ENCODE results near the gene PCDHGA4.
"Not testable (repeated sequence)": the region's sequence is repeated elsewhere in the genome, so short reads cannot be mapped to it uniquely, and the experiment has no call there.

The PCDHGA4 gene

DNA sequence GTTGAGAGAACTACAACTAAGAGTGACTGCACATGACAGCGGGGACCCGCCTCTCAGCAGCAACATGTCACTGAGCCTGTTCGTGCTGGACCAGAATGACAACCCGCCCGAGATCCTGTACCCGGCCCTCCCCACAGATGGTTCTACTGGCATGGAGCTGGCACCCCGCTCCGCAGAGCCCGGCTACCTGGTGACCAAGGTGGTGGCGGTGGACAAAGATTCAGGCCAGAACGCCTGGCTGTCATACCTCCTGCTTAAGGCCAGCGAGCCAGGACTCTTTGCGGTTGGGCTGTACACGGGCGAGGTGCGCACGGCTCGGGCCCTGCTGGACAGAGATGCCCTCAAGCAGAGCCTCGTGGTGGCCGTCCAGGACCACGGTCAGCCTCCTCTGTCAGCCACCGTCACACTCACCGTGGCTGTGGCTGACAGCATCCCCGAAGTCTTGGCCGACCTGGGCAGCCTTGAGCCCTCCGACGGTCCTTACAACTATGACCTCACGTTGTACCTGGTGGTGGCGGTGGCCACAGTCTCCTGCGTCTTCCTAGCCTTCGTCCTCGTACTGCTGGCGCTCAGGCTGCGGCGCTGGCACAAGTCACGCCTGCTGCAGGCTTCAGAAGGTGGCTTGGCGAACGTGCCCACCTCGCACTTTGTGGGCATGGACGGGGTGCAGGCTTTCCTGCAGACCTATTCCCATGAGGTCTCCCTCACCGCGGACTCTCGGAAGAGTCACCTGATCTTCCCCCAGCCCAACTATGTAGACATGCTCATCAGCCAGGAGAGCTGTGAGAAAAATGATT is 29.8 kb downstream of the PCDHGA4 start:
- DNase-seq, result no peak

DNA sequence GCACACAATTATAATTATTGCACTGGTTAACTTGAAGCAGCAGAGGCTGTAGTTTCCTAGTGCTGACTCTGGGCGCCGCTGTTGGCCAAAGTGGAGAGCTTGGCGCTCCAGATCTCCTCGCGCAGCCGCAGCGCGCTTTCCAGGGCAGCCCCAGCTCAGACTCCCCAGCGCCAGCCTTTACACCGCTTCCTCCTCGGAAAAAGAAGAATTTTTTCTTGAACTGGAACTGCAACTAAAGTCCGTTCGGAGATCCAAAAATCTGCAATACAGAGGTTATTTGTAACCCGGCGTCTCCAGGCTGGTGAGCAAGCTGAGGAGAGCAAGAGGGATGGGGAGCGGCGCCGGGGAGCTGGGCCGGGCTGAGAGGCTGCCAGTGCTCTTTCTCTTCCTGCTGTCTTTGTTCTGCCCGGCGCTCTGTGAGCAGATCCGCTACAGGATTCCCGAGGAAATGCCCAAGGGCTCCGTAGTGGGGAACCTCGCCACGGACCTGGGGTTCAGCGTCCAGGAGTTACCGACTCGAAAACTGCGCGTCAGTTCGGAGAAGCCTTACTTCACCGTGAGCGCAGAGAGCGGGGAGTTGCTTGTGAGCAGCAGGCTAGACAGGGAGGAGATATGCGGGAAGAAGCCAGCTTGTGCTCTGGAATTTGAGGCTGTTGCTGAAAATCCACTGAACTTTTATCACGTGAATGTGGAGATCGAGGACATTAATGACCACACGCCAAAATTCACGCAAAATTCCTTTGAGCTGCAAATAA is 32.9 kb downstream of the PCDHGA4 start, which contains the start of gene PCDHGB4:
Gene PCDHGB4 (plus strand): TSS at position 142 of the 755 bp plus-strand sequence. CDS start 187 bp downstream, at position 329.
- DNase-seq, result peak; percentile 57

DNA sequence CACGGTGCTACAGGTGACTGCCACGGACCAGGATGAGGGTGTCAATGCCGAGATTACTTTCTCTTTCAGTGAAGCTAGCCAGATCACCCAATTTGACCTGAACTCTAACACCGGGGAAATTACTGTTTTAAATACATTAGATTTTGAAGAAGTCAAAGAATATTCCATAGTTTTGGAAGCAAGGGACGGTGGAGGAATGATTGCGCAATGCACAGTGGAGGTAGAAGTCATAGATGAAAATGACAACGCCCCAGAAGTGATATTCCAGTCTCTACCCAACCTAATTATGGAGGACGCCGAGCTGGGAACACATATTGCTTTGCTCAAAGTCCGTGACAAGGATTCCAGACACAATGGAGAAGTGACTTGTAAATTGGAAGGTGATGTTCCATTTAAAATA is 33.8 kb downstream of the PCDHGA4 start:
- no peak for DNase-seq

DNA sequence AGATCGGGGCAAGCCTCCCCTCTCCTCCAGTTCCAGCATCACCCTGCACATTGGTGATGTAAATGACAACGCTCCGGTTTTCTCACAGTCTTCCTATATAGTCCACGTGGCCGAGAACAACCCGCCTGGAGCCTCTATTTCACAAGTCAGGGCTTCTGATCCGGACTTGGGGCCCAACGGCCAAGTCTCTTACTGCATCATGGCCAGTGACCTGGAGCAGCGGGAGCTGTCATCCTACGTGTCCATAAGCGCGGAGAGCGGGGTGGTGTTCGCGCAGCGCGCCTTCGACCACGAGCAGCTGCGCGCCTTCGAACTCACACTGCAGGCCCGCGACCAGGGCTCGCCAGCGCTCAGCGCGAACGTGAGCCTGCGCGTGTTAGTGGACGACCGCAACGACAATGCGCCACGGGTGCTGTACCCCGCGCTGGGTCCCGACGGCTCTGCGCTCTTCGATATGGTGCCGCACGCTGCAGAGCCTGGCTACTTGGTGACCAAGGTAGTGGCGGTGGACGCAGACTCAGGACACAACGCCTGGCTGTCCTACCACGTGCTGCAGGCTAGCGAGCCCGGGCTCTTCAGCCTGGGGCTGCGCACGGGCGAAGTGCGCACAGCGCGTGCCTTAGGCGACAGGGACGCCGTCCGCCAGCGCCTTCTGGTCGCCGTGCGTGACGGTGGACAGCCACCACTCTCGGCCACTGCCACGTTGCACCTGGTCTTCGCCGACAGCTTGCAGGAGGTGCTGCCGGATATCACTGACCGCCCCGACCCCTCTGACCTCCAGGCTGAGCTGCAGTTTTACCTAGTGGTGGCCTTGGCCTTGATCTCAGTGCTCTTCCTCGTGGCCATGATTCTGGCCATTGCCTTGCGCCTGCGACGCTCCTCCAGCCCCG is 34.6 kb downstream of the PCDHGA4 start:
- DNase-seq, result no peak

DNA sequence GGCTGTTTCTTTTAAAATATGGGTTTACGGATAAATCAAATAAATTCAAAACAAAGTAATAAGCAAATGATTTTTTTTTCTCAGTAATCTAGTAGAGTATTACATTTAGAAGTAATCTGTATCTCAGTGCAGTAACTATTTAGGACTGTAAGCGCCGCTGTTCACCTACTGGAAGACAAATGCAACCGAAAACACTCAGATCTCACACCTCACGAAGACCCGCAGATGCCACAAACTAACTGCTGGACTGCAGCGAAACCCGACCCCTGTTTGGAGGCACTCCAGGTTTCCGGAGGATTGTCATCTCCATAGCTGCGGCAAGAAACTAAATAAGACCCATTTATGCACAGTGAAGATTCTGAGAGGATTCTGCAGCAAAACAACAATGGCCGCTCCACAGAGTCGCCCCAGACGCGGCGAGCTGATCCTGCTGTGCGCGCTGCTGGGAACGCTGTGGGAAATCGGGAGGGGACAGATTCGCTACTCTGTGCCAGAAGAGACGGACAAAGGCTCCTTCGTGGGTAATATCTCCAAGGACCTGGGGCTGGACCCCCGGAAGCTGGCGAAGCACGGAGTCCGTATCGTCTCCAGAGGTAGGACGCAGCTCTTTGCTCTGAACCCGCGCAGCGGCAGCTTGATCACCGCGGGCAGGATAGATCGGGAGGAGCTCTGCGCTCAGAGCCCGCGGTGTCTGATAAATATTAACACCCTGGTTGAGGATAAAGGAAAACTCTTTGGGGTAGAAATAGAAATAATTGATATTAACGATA is 37.8 kb downstream of the PCDHGA4 start, which contains the start of gene PCDHGA8:
Gene PCDHGA8 (plus strand): TSS at position 205 of the 770 bp plus-strand sequence. CDS start 181 bp downstream, at position 386.
- peak; percentile 37 for DNase-seq

DNA sequence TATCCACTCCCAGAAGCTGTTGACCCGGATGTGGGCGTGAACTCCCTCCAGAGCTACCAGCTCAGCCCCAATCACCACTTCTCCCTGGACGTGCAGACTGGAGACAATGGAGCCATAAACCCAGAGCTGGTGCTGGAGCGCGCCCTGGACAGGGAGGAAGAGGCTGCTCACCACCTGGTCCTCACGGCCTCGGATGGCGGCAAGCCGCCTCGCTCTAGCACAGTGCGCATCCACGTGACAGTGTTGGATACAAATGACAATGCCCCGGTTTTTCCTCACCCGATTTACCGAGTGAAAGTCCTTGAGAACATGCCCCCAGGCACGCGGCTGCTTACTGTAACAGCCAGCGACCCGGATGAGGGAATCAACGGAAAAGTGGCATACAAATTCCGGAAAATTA is 38.4 kb downstream of the PCDHGA4 start:
- DNase-seq, result no peak

DNA sequence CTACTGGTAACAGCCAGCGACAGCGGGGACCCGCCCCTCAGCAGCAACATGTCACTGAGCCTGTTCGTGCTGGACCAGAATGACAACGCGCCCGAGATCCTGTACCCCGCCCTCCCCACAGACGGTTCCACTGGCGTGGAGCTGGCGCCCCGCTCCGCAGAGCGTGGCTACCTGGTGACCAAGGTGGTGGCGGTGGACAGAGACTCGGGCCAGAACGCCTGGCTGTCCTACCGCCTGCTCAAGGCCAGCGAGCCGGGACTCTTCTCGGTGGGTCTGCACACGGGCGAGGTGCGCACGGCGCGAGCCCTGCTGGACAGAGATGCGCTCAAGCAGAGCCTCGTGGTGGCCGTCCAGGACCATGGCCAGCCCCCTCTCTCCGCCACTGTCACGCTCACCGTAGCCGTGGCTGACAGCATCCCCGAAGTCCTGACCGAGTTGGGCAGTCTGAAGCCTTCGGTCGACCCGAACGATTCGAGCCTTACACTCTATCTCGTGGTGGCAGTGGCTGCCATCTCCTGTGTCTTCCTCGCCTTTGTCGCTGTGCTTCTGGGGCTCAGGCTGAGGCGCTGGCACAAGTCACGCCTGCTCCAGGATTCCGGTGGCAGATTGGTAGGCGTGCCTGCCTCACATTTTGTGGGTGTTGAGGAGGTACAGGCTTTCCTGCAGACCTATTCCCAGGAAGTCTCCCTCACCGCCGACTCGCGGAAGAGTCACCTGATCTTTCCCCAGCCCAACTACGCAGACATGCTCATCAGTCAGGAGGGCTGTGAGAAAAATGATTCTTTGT is 39.8 kb downstream of the PCDHGA4 start:
- DNase-seq, result not testable (repeated sequence)

DNA sequence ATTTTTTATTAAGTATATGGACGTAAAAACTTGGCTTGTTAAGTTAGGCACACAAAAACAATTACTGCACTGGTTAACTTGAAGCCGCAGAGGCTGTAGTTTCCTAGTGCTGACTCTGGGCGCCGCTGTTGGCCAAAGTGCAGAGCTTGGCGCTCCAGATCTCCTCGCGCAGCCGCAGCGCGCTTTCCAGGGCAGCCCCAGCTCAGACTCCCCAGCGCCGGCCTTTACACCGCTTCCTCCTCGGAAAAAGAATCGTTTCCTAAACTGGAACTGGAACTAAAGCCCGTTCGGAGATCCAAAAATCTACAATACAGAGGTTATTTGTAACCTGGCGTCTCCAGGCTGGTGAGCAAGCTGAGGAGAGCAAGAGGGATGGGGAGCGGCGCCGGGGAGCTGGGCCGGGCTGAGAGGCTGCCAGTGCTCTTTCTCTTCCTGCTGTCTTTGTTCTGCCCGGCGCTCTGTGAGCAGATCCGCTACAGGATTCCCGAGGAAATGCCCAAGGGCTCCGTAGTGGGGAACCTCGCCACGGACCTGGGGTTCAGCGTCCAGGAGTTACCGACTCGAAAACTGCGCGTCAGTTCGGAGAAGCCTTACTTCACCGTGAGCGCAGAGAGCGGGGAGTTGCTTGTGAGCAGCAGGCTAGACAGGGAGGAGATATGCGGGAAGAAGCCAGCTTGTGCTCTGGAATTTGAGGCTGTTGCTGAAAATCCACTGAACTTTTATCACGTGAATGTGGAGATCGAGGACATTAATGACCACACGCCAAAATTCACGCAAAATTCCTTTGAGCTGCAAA is 43.1 kb downstream of the PCDHGA4 start, which contains the start of gene PCDHGB5:
Gene PCDHGB5 (plus strand): TSS at position 192 of the 796 bp plus-strand sequence. CDS start 181 bp downstream, at position 373.
- DNase-seq, result peak; percentile 61

DNA sequence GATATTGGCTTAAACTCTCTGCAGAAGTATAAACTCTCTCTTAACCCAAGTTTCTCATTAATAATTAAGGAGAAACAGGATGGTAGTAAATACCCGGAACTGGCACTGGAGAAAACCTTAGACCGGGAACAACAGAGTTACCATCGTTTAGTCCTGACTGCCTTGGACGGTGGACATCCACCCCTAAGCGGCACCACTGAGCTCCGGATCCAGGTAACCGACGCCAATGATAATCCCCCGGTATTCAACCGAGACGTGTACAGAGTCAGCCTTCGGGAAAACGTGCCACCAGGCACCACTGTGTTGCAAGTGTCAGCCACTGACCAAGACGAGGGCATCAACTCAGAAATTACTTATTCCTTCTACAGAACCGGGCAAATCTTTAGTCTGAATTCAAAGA is 43.8 kb downstream of the PCDHGA4 start:
- no peak for DNase-seq

DNA sequence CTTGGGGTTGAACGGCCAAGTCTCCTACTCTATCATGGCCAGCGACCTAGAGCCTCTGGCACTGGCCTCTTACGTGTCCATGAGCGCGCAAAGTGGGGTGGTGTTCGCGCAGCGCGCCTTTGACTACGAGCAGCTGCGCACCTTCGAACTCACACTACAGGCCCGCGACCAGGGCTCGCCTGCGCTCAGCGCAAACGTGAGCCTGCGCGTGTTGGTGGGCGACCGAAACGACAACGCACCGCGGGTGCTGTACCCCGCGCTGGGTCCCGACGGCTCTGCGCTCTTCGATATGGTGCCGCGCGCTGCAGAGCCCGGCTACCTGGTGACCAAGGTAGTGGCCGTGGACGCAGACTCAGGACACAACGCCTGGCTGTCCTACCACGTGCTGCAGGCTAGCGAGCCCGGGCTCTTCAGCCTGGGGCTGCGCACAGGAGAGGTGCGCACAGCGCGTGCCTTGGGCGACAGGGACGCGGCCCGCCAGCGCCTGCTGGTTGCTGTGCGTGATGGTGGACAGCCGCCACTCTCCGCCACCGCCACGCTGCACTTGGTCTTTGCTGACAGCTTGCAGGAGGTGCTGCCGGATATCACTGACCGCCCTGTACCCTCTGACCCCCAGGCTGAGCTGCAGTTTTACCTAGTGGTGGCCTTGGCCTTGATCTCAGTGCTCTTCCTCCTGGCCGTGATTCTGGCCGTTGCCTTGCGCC is 44.9 kb downstream of the PCDHGA4 start:
- no peak for DNase-seq

DNA sequence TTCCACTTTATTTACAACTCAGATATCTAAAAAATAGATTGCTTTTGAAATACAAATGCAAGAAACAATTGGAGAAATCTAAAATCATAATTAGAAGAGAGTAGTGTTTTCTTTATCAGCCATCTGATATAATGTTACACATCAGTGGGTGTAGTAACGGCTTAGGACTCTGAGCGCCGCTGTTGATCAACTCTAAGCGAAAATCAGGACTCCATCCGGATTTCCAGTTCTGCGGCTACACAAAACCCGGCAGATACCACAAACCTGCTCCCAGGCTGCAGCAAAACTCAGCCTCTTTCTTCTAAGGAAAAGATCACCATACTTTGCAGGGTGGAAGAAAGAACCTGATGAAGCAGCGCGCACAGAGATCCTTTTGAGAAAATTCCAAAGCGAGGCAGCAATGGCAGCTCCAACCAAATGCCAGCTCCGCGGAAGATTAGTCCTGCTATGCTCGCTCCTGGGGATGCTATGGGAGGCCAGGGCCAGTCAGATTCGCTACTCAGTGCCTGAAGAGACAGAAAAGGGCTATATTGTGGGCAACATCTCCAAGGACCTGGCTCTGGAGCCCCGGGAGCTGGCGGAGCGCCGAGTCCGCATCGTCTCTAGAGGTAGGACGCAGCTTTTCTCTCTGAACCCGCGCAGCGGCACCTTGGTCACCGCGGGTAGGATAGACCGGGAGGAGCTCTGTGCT is 47.9 kb downstream of the PCDHGA4 start, which contains the start of gene PCDHGA9:
Gene PCDHGA9 (plus strand): TSS at position 226 of the 691 bp plus-strand sequence. CDS start 175 bp downstream, at position 401.
- peak; percentile 35 for DNase-seq

DNA sequence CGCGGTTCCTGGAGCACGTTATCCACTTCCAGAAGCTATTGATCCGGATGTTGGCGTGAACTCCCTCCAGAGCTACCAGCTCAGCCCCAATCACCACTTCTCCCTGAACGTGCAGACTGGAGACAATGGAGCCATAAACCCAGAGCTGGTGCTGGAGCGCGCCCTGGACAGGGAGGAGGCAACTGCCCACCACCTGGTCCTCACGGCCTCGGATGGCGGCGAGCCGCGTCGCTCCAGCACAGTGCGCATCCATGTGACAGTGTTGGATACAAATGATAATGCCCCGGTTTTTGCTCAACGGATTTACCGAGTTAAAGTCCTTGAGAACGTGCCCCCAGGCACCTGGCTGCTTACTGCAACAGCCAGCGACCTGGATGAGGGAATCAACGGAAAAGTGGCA is 48.6 kb downstream of the PCDHGA4 start:
- no peak for DNase-seq
